HG03196 (cell line): ENCODE data around the gene SMIM8.

ENCODE experiments used
- ATAC-seq: cut with Tn5 transposase; IDR thresholded peaks from one replicate; pipeline ENCODE4 v1.9.1; 2021; ENCODE audit not compliant: unreplicated experiment

Gene SMIM8

DNA sequence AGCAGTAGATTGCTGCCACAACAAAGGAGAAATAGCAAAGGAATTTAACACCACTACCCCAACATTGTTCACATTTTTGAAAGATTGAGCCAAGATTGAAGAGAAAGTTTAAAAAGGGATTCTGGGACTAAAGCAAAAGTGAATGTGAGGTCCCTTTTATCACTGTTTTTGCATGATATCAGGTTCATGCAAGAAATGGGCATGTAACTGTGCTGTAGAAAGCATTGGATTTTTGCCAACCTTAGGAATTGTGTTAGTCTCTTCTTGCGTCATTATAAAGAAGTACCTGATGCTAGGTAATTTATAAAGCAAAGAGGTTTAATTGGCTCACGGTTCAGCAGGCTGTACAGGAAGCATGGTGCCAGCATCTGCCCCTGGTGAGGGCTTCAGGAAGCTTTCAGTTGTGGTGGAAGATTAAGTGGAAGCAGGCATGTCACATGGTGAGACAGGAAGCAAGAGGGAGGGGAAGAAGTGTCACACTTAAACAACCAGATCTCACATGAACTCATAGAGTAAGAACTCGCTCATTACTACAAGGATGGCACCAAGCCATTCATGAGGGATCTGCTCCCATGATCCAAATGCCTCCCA lies 11.3 kb downstream of the SMIM8 start:
- ATAC-seq = no peak

DNA sequence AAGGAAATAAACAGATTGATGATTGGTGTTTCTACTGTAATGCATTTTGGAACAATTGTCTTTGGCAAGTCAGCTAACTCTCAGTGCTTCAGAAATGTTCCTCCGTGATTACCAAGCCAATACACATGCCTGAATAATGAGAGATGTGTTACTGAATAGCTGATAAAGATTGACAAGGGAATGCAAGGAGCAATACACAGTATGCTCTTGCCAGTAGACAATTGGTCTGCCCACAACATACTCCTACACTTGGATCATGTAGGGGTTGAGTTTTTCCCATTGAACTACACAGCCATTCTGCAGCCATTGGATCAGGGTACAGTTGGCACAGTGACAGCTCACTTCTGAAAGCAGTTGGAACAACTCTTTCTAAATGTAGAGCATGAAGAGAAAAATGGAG lies 12.3 kb downstream of the SMIM8 start:
- no peak for ATAC-seq

DNA sequence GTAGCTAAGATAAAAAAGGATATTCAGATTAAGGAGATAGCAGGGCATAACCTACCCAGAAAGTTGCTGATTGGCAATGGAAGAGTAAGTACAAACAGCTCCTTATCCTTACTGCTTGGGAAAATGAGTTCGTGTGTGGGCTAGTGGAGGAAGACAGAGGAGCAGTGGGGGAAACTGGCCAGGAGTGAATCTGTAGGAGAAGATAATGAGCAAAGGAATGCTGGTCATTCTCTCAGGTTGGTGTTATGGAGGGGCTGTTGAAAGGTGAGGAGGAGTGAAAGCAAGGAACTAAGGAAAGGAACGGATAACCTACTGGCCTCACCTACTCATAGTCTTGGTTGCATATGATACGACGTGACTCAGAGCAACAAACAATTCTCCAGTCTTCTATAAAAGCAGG lies 14.0 kb downstream of the SMIM8 start:
- ATAC-seq = no peak

DNA sequence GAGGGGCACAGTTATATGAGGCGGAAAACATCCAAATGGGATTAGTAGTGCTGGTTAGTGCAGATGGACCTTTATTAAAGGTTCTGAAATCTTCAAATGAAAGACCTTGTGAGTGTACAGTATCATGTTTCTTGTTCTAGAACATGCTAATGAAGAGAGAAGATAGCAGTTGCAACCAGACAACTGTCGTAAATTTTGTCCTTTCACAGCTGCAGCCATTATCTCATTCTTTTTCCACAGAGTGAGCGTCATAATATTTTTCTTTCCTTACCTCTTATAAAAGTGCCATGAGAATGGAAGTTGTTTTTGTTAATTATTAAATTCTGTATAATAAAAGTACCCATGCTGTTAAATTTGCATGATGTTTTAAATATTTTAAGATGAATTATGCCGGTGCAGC lies 17.8 kb downstream of the SMIM8 start:
- no peak for ATAC-seq

DNA sequence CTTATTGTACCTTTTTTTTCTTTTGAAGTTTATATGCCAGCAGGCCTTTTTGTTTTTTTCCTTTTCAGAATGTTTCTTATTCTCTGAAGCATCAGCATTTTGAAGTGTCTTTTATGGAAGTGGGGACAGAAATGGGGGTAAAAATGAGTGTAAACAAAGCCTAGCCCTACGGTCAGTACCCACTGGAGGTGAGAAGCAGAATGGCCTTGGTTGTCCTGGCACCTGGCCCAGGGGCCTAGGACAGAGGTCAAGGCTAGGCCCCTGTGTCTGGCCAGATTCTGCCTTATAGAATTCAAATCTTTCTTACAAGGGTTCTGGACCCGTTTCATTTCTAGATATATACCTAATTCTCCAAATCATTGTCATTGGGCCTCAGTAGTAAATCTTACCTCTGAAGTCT lies 18.8 kb downstream of the SMIM8 start:
- no peak for ATAC-seq

DNA sequence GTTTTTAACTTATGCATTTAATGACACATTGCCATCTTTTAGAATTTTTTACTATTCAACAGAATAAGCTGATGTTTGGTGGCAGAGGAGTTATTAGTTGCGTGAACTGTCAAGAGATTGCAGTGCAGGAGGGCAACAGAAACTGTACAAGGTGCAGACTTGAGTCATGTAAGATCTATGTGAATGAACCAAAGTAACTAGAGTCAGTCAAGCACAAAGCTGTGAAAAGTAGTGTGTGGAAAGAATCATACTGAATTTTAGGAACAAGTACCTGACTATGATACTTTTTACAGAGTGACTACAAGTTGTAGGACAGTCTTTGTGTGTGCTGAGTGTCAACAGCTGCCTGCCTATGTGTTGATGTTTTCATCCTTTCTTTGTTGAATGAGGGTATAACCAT lies 19.5 kb downstream of the SMIM8 start:
- ATAC-seq = peak; percentile 83

DNA sequence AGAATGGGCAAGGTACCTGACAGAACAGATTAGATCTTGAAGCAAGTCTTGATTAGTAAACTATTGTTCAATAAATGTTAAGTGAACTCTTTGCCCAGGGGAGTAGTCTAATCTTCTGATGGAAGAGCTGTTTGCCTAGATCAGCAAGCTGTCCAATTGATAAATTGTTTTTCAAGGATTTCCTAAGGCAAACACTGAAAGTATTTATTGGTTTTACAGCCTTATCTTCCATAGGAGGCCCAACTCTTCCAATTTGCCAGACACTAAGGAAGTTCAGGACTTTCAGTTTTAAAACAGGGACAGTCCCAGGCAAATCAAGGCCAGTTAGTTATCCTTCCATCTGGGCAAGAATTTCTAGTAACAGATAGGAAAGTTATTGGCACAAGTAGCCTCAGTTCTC lies 20.4 kb downstream of the SMIM8 start:
- ATAC-seq = no peak

DNA sequence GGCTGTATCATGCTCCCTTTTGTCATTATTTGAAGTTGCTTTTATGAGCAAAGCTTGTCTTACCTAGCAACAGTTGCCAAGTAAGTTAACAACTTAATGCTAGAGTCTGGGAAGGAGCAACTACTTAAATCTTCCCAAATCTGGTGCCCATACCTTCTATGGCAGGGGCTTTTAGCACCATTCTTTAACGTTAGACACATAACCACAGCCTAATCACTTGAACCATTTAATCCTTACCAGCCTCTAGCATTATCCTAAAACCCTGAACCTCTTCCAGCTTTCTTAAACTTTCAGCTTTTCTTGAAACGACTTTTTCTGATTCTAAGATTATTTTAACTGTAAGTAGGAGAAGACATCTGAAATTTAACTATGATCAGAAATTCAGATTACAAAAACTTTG lies 22.3 kb downstream of the SMIM8 start, which contains the start of gene C6orf163:
TSS of gene C6orf163 (plus strand) at position 83 of the 400 bp plus-strand sequence. CDS start at position 370, 287 bp downstream.
- no peak for ATAC-seq

DNA sequence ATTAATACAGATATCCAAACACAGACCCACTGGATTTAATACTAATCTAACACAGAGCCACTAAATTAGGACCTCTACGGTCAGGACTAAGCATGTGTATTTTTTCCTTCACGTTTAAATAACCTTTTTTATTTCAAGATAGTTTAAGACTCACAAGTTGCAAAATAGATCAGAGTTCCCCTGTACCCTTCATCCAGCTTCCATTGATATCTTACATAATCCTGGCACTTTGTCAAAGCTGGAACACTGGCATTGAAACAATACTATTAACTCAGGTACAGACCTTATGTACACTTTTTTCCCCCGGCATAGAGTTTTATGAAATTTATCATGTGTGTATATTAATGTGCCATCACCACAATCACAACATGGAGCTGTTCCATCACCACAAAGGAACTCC lies 24.3 kb downstream of the SMIM8 start:
- ATAC-seq = no peak

DNA sequence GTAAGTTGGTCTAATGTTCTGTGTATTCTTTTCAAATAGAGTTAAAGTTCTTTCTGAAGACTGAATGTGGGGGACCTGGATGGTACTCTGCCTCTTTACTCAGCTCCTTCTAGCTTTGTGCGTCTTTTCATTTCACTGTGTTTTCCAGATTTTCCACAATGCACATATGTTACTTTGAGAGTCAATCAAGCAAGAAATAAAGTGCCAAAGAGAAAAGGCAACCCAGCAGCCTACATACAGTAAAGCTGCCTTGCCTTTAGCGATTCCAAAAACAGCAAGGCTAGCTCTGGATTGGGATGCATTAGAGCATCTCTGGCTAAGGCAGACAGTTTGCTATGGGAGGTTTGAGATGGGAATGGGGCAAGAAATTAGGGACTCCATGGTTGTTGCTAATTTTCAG lies 27.5 kb downstream of the SMIM8 start:
- ATAC-seq = no peak

DNA sequence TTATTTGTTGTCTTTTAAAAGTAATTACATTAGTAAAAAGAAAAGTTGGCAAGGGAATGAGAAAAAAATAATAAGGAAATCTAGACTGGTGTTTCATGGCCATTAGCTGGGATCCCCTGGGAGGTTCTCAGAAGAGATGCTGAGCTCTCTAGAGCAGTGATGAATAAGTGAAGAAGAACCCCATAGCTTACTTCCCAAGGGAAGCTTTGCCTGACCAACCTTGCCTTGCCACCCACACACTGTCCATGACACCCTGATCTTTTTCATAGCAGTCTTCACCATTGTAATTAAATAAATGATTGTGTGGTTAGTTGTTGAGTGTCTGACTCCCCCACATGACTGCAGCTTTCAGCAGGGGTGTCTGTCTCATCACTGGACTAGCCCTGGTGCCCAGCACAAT lies 28.1 kb downstream of the SMIM8 start:
- no peak for ATAC-seq

DNA sequence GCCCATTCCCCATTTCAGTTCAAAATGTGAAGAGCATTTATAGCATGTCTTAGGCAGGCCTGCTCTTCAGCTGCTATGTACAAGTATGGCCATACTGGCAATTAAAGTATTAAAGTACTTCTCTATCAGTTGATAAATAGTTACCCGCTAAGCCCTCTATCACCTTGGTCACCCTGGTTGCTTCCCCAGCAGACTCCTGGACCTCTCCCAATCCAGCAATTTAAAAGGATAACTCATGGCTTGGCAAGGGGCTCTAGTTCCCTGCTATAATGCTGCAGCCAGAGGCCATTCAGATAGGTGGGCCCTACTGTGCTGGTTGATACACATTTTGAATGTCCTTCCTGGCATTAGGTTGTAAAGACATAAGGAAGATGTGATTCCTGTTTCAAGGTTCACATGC lies 29.2 kb downstream of the SMIM8 start:
- no peak for ATAC-seq

DNA sequence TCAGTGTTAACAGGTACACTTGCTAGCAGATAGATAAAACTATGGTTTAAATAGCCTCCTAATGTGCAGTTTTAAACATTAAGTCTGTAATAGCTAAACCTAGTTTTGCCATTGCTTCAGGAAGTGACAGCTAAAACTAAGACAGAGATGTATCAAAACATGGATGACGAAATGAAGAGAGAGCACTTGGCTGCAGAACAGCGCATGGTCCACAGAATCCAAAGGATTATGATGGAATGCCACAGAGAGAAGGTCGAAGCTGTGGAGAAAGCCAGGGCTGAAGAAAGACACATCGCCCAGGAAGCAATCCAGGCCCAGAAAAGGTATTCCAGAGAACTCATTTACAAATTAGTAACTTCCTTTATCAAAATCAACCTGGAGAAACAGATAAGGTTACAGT lies 33.8 kb downstream of the SMIM8 start:
- no peak for ATAC-seq

DNA sequence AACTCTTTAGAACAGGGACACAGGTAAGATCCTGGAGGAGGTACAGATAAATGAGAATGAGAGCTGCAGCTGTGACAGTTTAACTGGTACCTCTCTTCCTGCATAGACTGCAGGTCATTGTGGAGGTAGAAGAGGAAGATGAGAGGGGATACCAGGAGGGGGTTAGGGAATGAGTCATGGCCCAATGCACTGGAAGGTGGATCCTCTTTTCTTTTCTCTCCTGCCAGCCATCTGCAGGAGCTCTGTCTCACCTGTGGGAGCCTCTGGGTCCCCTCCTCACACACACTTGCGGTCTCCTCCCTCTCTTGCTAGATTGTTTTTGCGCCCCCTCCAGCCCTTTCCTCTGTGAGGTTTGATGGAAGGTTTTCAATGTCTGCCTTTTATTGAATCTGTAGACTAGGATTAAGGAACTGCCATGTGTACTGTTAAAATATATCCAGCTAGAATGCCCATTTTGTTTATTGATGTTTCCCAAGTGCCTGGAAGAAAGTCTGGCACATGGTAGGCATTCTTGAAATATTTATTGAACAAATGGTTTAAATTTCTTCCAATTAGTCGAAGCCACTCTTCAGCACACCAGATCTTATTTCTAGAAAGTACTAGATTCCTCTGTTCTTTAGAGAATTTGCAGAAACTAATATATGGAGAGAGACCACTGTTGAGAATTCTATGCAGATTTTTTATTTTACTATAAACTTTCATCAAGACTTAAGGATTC lies 35.2 kb downstream of the SMIM8 start:
- no peak for ATAC-seq

DNA sequence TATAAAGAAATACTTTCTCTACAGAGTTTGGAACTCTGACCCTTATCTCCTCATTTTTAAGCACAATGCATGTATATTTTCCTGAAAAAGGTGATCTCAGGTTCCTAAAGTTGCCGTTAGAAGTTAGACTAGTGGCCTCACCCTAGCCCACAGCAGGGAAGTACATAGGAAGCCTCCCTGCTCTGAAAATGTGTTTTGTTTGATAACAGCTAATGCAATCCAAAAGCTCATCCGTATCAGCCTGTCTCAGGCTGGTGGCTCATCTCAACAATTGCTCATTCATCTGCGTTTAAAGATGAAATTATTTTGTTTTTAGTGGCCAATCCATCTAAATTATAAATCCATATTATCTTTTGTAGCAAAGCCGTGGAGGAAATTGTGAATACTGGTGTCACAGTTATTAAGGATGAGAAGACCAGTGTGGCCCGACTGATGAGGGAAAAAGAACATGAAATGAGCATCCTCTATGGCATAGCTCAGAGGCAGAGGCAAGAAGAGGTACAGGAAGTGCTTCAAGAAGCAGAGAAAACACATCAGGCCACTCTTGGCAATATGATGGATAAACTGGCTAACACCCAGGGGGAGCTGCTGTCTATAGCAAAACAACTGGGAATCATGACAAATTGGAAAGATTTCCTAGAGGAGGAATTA lies 42.3 kb downstream of the SMIM8 start:
- ATAC-seq = no peak

DNA sequence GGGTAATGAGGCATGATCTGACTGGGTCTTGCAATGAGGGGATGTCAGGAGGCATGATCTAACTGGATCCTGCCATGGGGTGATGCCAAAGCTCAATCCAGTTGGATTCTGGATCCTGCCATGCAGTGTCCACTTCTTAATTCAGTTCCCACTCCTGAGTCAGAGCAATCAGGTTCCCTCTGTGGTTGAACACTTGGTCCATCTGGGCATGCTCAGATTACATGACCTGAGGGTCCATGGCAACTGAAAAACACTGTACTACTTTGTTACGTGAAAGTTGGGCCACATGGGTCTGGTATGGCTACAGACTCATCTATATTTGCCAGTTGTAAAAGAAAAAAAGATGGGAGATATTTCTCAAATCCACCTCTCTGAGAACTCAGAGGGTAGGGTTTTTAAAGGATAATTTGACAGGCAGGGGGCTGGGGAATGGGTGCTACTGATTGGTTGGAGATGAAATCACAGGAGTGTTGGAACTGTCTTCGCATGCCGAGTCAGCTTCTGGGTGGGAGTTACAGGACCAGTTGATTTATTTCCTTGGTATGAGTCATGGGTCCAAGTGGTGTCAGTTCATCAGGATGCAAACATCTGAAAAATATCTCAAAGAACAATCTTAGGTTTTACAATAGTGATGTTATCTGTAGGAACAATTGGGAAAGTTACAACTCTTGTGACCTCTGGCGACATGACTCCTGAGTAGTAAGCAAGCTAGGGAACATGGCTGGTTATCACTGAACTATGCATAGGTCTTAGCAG lies 43.9 kb downstream of the SMIM8 start:
- ATAC-seq = no peak

DNA sequence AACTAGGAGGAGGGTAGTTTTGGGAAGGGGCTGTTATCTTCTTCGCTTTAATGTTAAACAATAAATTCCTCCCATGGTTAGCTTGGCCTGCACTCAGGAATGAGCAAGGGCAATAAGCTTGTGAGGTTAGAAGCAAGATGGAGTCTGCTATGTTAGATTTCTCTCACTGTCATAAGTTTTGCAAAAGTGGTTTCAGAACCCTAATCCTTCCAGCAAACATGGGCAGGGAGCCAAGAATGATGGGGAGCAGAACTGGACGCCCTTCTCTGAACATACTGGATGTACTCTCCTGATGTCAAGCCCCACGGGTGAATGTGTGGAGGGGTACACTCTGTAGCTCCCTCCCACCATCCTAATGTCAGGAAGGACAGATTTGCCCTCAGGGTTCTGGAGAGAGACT lies 44.5 kb downstream of the SMIM8 start:
- ATAC-seq = no peak

DNA sequence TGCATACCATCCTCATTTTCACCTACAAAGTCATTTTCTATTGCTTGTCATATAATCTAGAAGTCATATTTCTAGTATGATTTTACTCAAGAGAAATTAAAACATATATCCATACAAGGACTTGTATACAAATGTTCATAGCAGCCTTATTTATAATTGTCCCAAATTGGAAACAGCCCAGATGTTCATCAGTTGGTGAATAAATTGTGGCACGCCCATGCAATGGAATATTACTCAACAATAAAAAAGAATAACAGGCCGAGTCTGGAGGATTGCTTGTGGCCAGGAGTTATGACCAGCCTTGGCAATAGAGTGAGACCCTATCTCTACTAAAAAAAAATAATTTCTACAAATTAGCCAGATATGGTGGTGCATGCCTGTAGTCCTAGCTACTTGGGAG lies 51.0 kb downstream of the SMIM8 start:
- ATAC-seq = no peak

DNA sequence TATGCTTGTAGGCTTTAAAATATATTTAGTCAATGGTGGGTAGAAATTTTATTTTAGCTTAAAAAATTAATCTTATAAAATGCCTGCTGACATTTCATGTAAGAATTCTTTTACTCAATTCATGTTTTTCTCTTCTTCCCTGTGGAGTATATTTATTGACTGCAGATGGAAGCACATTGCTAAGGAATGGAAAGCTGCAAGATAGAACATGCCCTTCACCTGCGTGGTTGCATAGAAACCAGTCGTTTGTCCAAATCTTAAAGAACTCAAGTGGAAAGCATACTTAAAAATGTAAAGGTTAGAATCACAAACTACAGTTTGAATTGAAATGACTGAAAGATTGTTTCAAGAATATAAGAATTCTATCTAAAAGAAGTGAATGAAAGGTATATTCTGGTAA lies 52.9 kb downstream of the SMIM8 start:
- no peak for ATAC-seq

DNA sequence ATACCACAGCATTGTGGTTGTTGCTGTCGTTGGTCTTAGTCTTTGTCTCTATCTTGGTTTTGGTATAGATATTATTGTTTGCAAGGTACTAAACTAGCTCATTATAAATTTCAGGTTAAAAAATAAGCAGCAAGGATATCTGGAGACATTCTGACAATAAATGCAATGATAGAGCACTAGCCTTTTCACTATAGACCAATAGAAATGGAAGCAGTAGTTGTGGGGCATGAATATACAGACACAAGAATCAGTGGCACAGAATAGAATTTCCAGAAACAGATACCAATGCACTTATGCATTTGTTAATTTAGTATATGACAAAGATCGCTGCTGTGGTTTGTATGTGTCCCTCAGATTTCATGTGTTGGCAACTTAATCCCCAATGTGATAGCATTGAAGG lies 54.3 kb downstream of the SMIM8 start:
- no peak for ATAC-seq

DNA sequence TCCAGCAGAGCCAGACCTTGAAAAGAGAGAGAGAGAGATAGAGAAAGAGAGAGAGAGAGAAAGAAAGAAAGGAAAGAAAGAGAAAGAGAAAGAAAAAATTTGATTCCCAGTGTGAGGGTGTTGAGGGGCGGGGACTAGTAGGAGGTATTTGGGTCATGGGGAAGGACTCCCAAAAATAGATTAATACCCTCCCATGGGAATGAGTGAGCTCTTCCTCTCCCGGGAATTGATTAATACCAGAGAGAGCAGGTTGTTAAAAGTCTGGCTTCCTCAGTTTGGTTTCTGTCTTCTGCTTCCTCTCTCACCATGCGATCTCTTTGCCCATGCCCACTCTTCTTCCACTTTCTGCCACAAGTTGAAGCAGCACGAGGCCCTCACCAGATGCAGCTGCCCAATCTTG lies 56.6 kb downstream of the SMIM8 start:
- no peak for ATAC-seq

DNA sequence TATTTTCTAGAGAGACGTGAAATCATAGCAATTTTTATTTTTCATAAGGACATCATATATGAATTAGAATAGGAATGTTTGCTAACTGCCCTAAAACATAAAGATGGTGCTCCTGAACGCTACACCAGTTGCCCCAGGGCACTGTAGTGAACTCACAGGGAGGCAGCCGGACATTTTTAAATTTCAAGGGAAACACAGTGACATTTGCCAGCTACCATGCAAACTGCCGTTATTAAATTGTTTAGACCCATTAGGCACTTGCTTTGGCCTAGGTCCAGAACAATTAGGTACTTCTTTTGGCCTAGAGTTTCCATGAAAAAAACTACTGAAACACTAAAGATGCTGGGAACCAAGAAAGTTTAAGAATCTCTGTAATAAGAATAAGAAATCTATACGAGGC lies 60.5 kb downstream of the SMIM8 start:
- no peak for ATAC-seq
